Esophagus squamous epithelium (tissue), 5 donors: ENCODE data around the gene MS4A3. TPM values are rescaled to one million over a fixed set of nuclear protein-coding genes. Genes with fewer than 3 reads are reported as not detected.
"Not testable (repeated sequence)": the region's sequence is repeated elsewhere in the genome, so short reads cannot be mapped to it uniquely, and the experiment has no call there.

Source experiments
- DNase-seq: peaks from one replicate; lab custom pipeline; 2025; lab: John Stamatoyannopoulos, UW
- H3K27ac ChIP-seq, 4 donors: fragments of 200-600 bp; sonication (generic); one replicate each; pipeline ENCODE4 v1.5.1; 2016 to 2019; ENCODE audit warnings: mild to moderate bottlenecking in 1 of 4
- H3K27me3 ChIP-seq, 4 donors: fragments of 200-600 bp; sonication (generic); 1 replicate in 3 of 4; 2 replicates in 1 of 4; pipeline versions ENCODE4 v1.5.1 to v1.6.0; 2017 to 2021; ENCODE audit warnings: antibody characterized with exemption in 1 of 4
- H3K36me3 ChIP-seq, 3 donors: fragments of 200-600 bp; sonication (generic); one replicate each; pipeline ENCODE4 v1.5.1; 2016 to 2019
- H3K4me1 ChIP-seq, 3 donors: fragments of 200-600 bp; sonication (generic); one replicate each; pipeline ENCODE4 v1.5.1; 2017 to 2019
- H3K4me3 ChIP-seq, 4 donors: fragments of 200-600 bp; sonication (generic); 1 replicate in 3 of 4; 2 replicates in 1 of 4; pipeline ENCODE4 v1.5.1; 2016 to 2019; ENCODE audit warnings: mild to moderate bottlenecking in 2 of 4, moderate library complexity in 1 of 4
- H3K9me3 ChIP-seq, 3 donors: fragments of 200-600 bp; sonication (generic); one replicate each; pipeline ENCODE4 v1.5.1; 2016 to 2019
- POLR2A ChIP-seq, 4 donors: fragments of 450-650 bp; IDR thresholded peaks; one replicate each; pipeline ENCODE4 v1.6.1; 2017; ENCODE audit warnings: antibody characterized with exemption in 4 of 4, mild to moderate bottlenecking in 4 of 4, moderate library complexity in 3 of 4
- WGBS, 2 donors: methylation state at CpG; one replicate each; pipeline ENCODE4 v1.1.5; 2018; 5-methylcytosine and 5-hydroxymethylcytosine counted together
- intact Hi-C: fragments of 100-400 bp; cut with DNase I; formaldehyde crosslinking; loops from one replicate; pipeline ENCODE4 v1.15.0; 2022
- total RNA-seq, 4 donors: library from RNA; depleted of rRNA; stranded (reverse); fragments of >200 nt; gene quantifications; one replicate each; pipeline ENCODE4 v1.1.0, GENCODE V29; 2016
- TF ChIP-seq, protein P1 (sequence below), 6 experiments: fragments of 450-650 bp in 4 of 6; fragments of 200-600 bp in 2 of 6; sonication (generic) in 2 of 6; IDR thresholded peaks; one replicate each; pipeline ENCODE4 v1.5.1; 2016 to 2019; ENCODE audit warnings: antibody characterized with exemption in 6 of 6, mild to moderate bottlenecking in 4 of 6, moderate library complexity in 4 of 6
- donor health status: DM: yes; HTN: yes; CAD: no.

Gene MS4A3
- total RNA-seq, 4 donors from 2014 or later = not detected

DNA sequence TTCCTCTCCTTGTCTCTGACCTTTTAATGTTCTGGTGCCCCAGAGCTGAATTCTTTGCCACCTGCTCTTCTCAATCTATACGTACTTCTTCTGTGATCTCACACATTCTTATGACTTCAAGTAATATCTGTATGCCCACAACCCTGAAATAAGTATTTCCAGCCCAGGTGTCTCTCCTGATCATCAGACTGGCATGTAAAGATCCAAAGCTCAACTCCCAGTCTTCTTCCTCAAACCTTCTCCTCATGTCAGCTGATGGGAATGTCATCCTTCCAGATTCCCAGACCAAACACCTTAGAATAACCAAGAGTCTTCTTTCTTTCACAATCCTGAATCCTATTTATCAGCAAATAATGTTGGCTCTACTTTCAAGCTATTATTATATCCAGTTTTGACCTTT lies 9.3 kb downstream of the MS4A3 start:
- DNase-seq = no peak
- intact Hi-C loops = no loop called here
- TF ChIP-seq POLR2A (IDR thresholded peaks at IDR 0.05) = no peak
- TF ChIP-seq, protein P1, sequence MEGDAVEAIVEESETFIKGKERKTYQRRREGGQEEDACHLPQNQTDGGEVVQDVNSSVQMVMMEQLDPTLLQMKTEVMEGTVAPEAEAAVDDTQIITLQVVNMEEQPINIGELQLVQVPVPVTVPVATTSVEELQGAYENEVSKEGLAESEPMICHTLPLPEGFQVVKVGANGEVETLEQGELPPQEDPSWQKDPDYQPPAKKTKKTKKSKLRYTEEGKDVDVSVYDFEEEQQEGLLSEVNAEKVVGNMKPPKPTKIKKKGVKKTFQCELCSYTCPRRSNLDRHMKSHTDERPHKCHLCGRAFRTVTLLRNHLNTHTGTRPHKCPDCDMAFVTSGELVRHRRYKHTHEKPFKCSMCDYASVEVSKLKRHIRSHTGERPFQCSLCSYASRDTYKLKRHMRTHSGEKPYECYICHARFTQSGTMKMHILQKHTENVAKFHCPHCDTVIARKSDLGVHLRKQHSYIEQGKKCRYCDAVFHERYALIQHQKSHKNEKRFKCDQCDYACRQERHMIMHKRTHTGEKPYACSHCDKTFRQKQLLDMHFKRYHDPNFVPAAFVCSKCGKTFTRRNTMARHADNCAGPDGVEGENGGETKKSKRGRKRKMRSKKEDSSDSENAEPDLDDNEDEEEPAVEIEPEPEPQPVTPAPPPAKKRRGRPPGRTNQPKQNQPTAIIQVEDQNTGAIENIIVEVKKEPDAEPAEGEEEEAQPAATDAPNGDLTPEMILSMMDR (IDR thresholded peaks at IDR 0.05) = no peak
- H3K27me3 ChIP-seq = no peaks in the 10 kb centered on the region
- no peak overlapping the region for H3K27ac ChIP-seq
- no peaks in the 10 kb centered on the region for H3K36me3 ChIP-seq
- WGBS, 2 donors = 78 to 100% methylated on average over 1 of the region's 1 CpG
- H3K9me3 ChIP-seq = no peaks in the 10 kb centered on the region
- H3K4me1 ChIP-seq = no peaks in the 10 kb centered on the region
- no peak overlapping the region for H3K4me3 ChIP-seq

DNA sequence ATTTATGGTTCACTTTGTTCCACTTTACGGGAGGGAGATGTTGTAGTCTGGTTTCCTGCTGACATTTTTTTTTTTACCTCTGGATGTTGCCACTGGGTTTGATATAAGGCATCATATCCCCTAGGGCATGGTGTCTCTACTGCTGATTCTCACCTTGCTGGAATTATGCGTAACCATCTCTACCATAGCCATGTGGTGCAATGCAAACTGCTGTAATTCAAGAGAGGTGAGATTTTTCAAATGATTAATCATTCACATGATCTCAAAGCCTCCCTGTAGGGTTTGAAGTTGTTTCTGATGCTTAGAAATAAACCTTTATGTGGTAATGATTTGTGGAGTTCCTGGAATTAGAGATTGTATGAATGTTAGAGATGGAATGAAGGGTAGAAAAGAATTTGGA lies 13.0 kb downstream of the MS4A3 start:
- 54% methylated on average over 2 of the region's 2 CpGs for WGBS, 2 donors
- intact Hi-C loops = no loop called here
- Histone ChIP-seq H3K4me1 (no peaks in the 10 kb centered on the region), H3K4me3 (no peak overlapping the region), H3K9me3 (no peaks in the 10 kb centered on the region), H3K27ac (no peak overlapping the region), H3K36me3 (no peaks in the 10 kb centered on the region), H3K27me3 (no peaks in the 10 kb centered on the region)
- no peak for TF ChIP-seq POLR2A (IDR thresholded peaks at IDR 0.05)
- TF ChIP-seq, protein P1 (IDR thresholded peaks at IDR 0.05) = no peak
- no peak for DNase-seq

DNA sequence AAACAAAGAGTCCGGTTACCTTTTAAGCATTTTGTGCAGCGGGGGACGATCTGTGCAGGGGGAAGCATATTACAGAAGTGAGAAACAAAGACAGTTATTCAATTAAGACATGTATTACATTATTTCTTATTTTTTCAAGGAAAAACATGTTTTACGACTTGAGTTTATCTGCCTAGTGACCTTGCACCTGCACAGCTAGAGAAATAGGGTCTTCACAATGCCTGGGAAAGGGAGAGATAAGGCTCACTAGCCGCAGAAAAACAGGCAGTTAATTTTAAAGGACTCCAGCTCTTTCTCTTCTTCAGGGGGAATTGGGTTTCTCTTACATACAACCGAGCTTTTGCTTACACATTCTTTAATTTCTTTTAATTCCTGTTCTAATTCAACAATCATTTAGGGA lies 15.2 kb downstream of the MS4A3 start:
- H3K4me1 ChIP-seq, H3K27me3 ChIP-seq, H3K9me3 ChIP-seq, H3K4me3 ChIP-seq, intact Hi-C loops, DNase-seq, H3K27ac ChIP-seq, H3K36me3 ChIP-seq: not testable (repeated sequence)
- 51 to 72% methylated on average over 6 of the region's 6 CpGs for WGBS, 2 donors

DNA sequence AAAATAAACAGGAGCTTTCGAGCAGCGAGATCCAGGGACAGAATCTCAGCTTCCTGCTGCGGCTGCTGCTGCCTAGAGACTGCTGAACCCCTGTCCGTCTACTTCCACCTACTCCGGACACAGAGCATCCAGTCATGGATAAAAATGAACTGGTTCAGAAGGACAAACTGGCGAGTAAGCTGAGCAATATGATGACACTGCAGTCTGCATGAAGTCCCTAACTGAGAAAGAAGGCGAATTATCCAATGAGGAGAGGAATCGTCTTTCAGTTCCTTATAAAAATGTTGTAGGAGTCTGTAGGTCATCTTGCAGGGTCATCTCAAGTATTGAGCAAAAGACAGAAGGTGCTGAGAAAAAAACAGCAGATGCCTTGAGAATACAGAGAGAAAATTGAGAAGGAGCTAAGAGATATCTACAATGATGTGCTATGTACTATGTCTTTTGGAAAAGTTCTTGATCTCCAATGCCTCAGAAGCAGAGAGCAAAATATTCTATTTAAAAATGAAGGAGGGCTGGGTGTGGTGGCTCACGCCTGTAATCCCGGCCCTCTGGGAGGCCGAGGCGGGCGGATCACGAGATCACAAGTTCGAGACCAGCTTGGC lies 20.9 kb downstream of the MS4A3 start:
- intact Hi-C loops = no loop called here
- no peaks in the 10 kb centered on the region for H3K36me3 ChIP-seq
- H3K9me3 ChIP-seq = no peaks in the 10 kb centered on the region
- H3K27me3 ChIP-seq = no peaks in the 10 kb centered on the region
- DNase-seq = no peak
- WGBS, 2 donors = 65 to 84% methylated on average over 15 of the region's 15 CpGs
- H3K4me3 ChIP-seq = no peak overlapping the region
- H3K4me1 ChIP-seq = no peaks in the 10 kb centered on the region
- TF ChIP-seq, protein P1 (IDR thresholded peaks at IDR 0.05) = no peak
- no peak for TF ChIP-seq POLR2A (IDR thresholded peaks at IDR 0.05)
- no peak overlapping the region for H3K27ac ChIP-seq

DNA sequence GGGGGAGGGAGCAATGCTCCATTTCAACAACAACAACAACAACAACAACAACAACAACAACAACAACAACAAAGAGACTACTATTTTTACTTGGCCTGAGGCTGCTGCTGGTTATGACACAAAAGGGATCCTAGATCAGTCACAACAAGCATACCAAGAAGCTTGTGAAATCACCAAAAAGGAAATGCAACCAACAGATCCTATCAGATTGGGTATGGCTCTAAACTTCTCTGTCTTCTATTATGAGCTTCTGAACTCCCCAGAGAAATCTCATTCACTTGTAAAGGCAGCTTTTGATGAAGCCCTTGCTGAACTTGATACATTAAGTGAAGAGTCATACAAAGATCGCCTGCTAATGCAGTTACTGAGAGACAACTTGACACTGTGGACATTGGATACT lies 21.5 kb downstream of the MS4A3 start:
- H3K4me3 ChIP-seq = no peak overlapping the region
- no peaks in the 10 kb centered on the region for H3K4me1 ChIP-seq
- 91 to 100% methylated on average over 1 of the region's 1 CpG for WGBS, 2 donors
- no peaks in the 10 kb centered on the region for H3K9me3 ChIP-seq
- TF ChIP-seq, protein P1 (IDR thresholded peaks at IDR 0.05) = no peak
- no peak for TF ChIP-seq POLR2A (IDR thresholded peaks at IDR 0.05)
- intact Hi-C loops = no loop called here
- no peak overlapping the region for H3K27ac ChIP-seq
- H3K27me3 ChIP-seq = no peaks in the 10 kb centered on the region
- no peaks in the 10 kb centered on the region for H3K36me3 ChIP-seq
- DNase-seq = no peak

DNA sequence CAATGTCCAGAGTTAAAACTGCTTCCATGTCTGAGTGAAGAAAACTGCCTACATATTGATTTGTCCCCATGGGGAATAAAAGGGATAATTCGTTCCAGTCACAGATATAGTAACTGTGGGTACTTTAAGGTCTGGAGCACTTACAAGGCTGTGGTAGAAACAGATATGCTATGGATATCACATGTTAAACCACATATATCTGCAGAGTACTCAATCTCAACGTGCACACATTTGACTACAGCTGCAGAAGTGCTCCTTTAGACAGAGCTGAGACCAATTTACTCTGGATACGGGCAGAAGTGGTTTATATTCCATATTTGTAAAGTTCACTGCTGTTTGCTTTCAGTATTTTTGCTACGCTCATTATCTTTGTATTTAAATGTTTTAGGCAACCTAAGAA lies 22.3 kb downstream of the MS4A3 start:
- WGBS, 2 donors = 68 to 73% methylated on average over 4 of the region's 4 CpGs
- DNase-seq = no peak
- TF ChIP-seq POLR2A (IDR thresholded peaks at IDR 0.05) = no peak
- TF ChIP-seq, protein P1 (IDR thresholded peaks at IDR 0.05) = no peak
- Histone ChIP-seq H3K9me3 (no peaks in the 10 kb centered on the region), H3K27me3 (no peaks in the 10 kb centered on the region), H3K4me1 (no peaks in the 10 kb centered on the region), H3K4me3 (no peak overlapping the region), H3K36me3 (no peaks in the 10 kb centered on the region), H3K27ac (no peak overlapping the region)
- intact Hi-C loops = no loop called here
